HepG2 (cell line): ENCODE results near the gene CCND1. TPM values are rescaled to one million over a fixed set of nuclear protein-coding genes. Genes with fewer than 3 reads are reported as not detected.

Experiments
- CBX5 ChIP-seq: sonication (generic); formaldehyde crosslinking; IDR thresholded peaks from 2 replicates; pipeline ENCODE4 v1.4.0; 2020; ENCODE audit warnings: missing genetic modification reagents, borderline replicate concordance
- GPN1 ChIP-seq: sonication (generic); formaldehyde crosslinking; IDR thresholded peaks from 2 replicates; pipeline ENCODE4 v1.5.1; 2020; ENCODE audit warnings: missing genetic modification reagents, borderline replicate concordance
- IRX3 ChIP-seq: sonication (generic); formaldehyde crosslinking; IDR thresholded peaks from 2 replicates; pipeline ENCODE4 v1.8.1; 2023; ENCODE audit warnings: mild to moderate bottlenecking, low read depth, missing genetic modification reagents, borderline replicate concordance
- NCOA2 ChIP-seq: sonication (generic); formaldehyde crosslinking; IDR thresholded peaks from 2 replicates; pipeline ENCODE4 v1.8.0; 2022; ENCODE audit warnings: inconsistent platforms
- NFKBIZ ChIP-seq: IDR thresholded peaks from 2 replicates; pipeline ENCODE4 v1.6.1; 2018; ENCODE audit warnings: missing genetic modification reagents, missing compliant biosample characterization
- RBFOX2 ChIP-seq: fragments of 200-400 bp; formaldehyde crosslinking; IDR thresholded peaks from 2 replicates; pipeline ENCODE4 v1.6.1; 2017; ENCODE audit warnings: low read depth, mild to moderate bottlenecking, low read length
- RFX3 ChIP-seq: IDR thresholded peaks from 2 replicates; pipeline ENCODE4 v1.6.1; 2016; ENCODE audit warnings: missing biosample characterization, missing genetic modification reagents
- SCMH1 ChIP-seq: sonication (generic); formaldehyde crosslinking; IDR thresholded peaks from 2 replicates; pipeline ENCODE4 v1.9.0; 2021; ENCODE audit warnings: missing genetic modification reagents, mild to moderate bottlenecking, borderline replicate concordance
- SIN3A ChIP-seq: IDR thresholded peaks from 2 replicates; pipeline ENCODE4 v1.6.1; 2011; ENCODE audit warnings: low read depth, mild to moderate bottlenecking, control low read depth, low read length, borderline replicate concordance
- SNRNP70 ChIP-seq: fragments of 200-400 bp; formaldehyde crosslinking; IDR thresholded peaks from 2 replicates; pipeline ENCODE4 v1.6.1; 2017; ENCODE audit warnings: mild to moderate bottlenecking, low read depth, low read length, moderate library complexity
- SP140L ChIP-seq: sonication (generic); formaldehyde crosslinking; IDR thresholded peaks from 2 replicates; pipeline ENCODE4 v1.4.0; 2020; ENCODE audit warnings: missing genetic modification reagents, borderline replicate concordance
- STAG1 ChIP-seq: sonication (generic); formaldehyde crosslinking; IDR thresholded peaks from 2 replicates; pipeline ENCODE4 v1.4.0; 2020; ENCODE audit warnings: missing genetic modification reagents
- TFE3 ChIP-seq: IDR thresholded peaks from 2 replicates; pipeline ENCODE4 v1.6.1; 2016
- THAP11 ChIP-seq: IDR thresholded peaks from 2 replicates; pipeline ENCODE4 v1.6.1; 2016; ENCODE audit warnings: missing biosample characterization, missing genetic modification reagents
- YEATS2 ChIP-seq: sonication (generic); formaldehyde crosslinking; IDR thresholded peaks from 2 replicates; pipeline ENCODE4 v1.4.0; 2020; ENCODE audit warnings: missing genetic modification reagents, borderline replicate concordance
- ZFP36L1 ChIP-seq: sonication (generic); formaldehyde crosslinking; IDR thresholded peaks from 2 replicates; pipeline ENCODE4 v1.8.0; 2022; ENCODE audit warnings: mild to moderate bottlenecking, missing genetic modification reagents, moderate library complexity
- ZMYM4 ChIP-seq: sonication (generic); formaldehyde crosslinking; IDR thresholded peaks from 2 replicates; pipeline ENCODE4 v1.8.1; 2023; ENCODE audit warnings: mild to moderate bottlenecking, missing genetic modification reagents
- ZNF12 ChIP-seq: sonication (generic); formaldehyde crosslinking; IDR thresholded peaks from 2 replicates; pipeline ENCODE4 v1.5.0; 2020; ENCODE audit warnings: missing genetic modification reagents
- ZNF331 ChIP-seq: sonication (generic); formaldehyde crosslinking; IDR thresholded peaks from 2 replicates; pipeline ENCODE4 v1.4.0; 2020; ENCODE audit warnings: missing genetic modification reagents
- ZNF382 ChIP-seq: sonication (generic); formaldehyde crosslinking; IDR thresholded peaks from 2 replicates; pipeline ENCODE4 v1.5.0; 2020; ENCODE audit warnings: missing genetic modification reagents, mild to moderate bottlenecking, borderline replicate concordance
- ZNF496 ChIP-seq: sonication (generic); formaldehyde crosslinking; IDR thresholded peaks from 2 replicates; pipeline ENCODE4 v1.8.1; 2023; ENCODE audit warnings: mild to moderate bottlenecking, moderate library complexity, missing genetic modification reagents; ENCODE audit not compliant: insufficient replicate concordance
- ZNF512B ChIP-seq: sonication (generic); formaldehyde crosslinking; IDR thresholded peaks from 2 replicates; pipeline ENCODE4 v1.5.1; 2020; ENCODE audit warnings: missing genetic modification reagents, mild to moderate bottlenecking, borderline replicate concordance
- ZNF530 ChIP-seq: sonication (generic); formaldehyde crosslinking; IDR thresholded peaks from 2 replicates; pipeline ENCODE4 v1.5.0; 2020; ENCODE audit warnings: low read depth, mild to moderate bottlenecking, missing genetic modification reagents
- ZNF605 ChIP-seq: sonication (generic); formaldehyde crosslinking; IDR thresholded peaks from 2 replicates; pipeline ENCODE4 v1.8.0; 2022; ENCODE audit warnings: mild to moderate bottlenecking, missing genetic modification reagents
- ZNF75D ChIP-seq: sonication (generic); formaldehyde crosslinking; IDR thresholded peaks from 2 replicates; pipeline ENCODE4 v1.8.1; 2023; ENCODE audit warnings: missing genetic modification reagents, mild to moderate bottlenecking, borderline replicate concordance
- polyA plus RNA-seq, 8 experiments: library from polyadenylated mRNA; depleted of rRNA in 3 of 8; stranded (reverse) in 7 of 8; unstranded in 1 of 8; fragments of >200 nt; fragmentation: Illumina TruSeq in 4 of 8; extraction: Trizol in 4 of 8; gene quantifications; 2 replicates each; pipeline versions ENCODE4 v1.2.1 to v1.2.3, GENCODE V29; 2011 to 2016; ENCODE audit warnings: low read depth in 4 of 8, missing spikeins in 1 of 8, mixed read lengths in 1 of 8; ENCODE audit not compliant: insufficient read depth in 1 of 8
- total RNA-seq, 5 experiments: library from RNA; depleted of rRNA; stranded (reverse); fragments of >200 nt; fragmentation: Illumina TruSeq; extraction: Trizol; gene quantifications; 2 replicates each; pipeline ENCODE4 v1.2.3, GENCODE V29; 2016; ENCODE audit warnings: low read depth in 1 of 5

Gene CCND1
- total and polyA plus RNA-seq, 2 of the 13 experiments (the other 11 are each of a cell fraction or from before 2014, with no cell fraction given): 107 to 136 TPM

- TF ChIP-seq SCMH1 (CRISPR knock-in tag): no peak
- no peak for TF ChIP-seq TFE3 (CRISPR knock-in tag)
- TF ChIP-seq ZFP36L1: no peak
- TF ChIP-seq YEATS2 (CRISPR knock-in tag): no peak
- no peak for TF ChIP-seq IRX3
- peak; percentile 40; the same call in 1 of the 2 replicates for TF ChIP-seq ZMYM4
- no peak for TF ChIP-seq GPN1
- no peak for TF ChIP-seq ZNF496 (CRISPR knock-in tag)
- peak; percentile 48; the same call in 1 of the 2 replicates for TF ChIP-seq THAP11 (CRISPR knock-in tag)
- TF ChIP-seq STAG1: no peak; the same call in 1 of the 2 replicates
- TF ChIP-seq RFX3 (CRISPR knock-in tag): no peak
- TF ChIP-seq ZNF75D (CRISPR knock-in tag): no peak
- TF ChIP-seq ZNF382 (CRISPR knock-in tag): no peak
- TF ChIP-seq SIN3A: no peak
- 0 out of 2 replicates have a peak, but pooled peaks have one; percentile 51 for TF ChIP-seq ZNF12
- no peak for TF ChIP-seq NFKBIZ (CRISPR knock-in tag)
- no peak for TF ChIP-seq ZNF605 (CRISPR knock-in tag)
- TF ChIP-seq ZNF530 (CRISPR knock-in tag): no peak
- TF ChIP-seq SNRNP70: no peak
- TF ChIP-seq RBFOX2: peak; percentile 75
- no peak for TF ChIP-seq CBX5 (CRISPR knock-in tag)
- TF ChIP-seq ZNF512B (CRISPR knock-in tag): no peak; the same call in 1 of the 2 replicates
- no peak for TF ChIP-seq SP140L (CRISPR knock-in tag)
- TF ChIP-seq NCOA2: peak; percentile 61
- peak; percentile 41; the same call in 1 of the 2 replicates for TF ChIP-seq ZNF331 (CRISPR knock-in tag)
Measured at GRCh38 chr11:69702239-69702691, 61.3 kb downstream of the CCND1 start (continued).
